ENCODE results near the gene ZNF619. TPM values are rescaled to one million over a fixed set of nuclear protein-coding genes. Genes with fewer than 3 reads are reported as not detected.
A peak's percentile ranks its signal among the peaks of the same experiment; 100 is the strongest.

Gene ZNF619
- total and polyA plus RNA-seq, 9 of the 15 experiments (the other 6 are each of a cell fraction or from before 2014, with no cell fraction given), result 1.3 to 9.1 (median 6.3) TPM

DNA sequence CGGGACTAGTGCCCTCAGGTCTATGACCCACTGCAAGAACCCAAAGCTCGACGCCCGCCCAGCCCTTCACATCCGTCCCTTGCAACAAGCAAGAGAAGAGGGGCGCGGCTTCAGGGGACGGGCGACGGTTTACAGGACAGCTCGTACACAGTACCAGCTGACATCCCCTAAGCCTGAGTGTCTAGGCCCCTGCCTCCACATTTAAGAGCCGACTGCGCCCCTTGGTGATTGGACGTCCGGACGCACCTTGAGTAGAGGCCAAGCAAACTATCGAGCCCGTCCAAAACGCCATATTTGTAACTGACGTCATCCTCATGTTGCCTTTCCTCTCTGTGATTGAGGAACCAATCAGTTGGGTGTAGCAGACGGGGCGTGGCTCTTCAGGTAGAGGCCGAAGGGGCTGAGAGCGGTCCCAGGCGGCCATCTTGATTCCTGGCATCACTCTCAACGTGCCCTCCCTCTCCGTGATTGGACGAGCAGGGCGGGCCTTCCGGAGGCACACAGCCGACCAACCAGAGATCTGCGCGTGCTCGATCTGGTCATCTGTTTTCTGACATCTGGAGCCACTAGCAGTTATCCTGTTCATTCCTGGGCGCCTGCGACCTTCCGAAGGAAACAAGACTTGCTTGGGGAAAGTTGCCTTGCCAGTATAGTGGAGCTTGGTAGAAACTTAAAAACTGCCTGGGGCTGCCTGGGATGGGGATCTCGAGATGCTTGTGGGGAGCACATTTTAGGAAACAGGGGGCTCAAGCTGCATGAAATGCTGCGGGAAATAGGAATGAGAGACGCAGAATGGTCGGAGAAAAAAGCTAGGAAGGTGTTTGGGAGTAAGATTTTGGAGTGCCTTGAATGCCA is 23.8 kb upstream of the ZNF619 start:
- POLR2A ChIA-PET, result interaction anchor here (0.5 to 4.4 kb wide), 12 partner anchors 9 to 310 kb away, joined by 3 to 37 read pairs (median 4); partner anchors contain the start of genes EIF1B and ZNF620
- in situ Hi-C loops (cut with MboI), result loop anchor here (25.0 kb wide), 1 partner anchor 1041 kb away; the partner anchor contains the start of gene RPSA
- no TSS peak for BruUV-seq (replicated peaks)
- peak; percentile 68; the same call in 1 of the 2 replicates for TF ChIP-seq DMBX1 (CRISPR knock-in tag; IDR thresholded peaks at IDR 0.05; ENCODE audit: borderline replicate concordance)
- TF ChIP-seq TFE3 (CRISPR knock-in tag; IDR thresholded peaks at IDR 0.05), result no peak
- TF ChIP-seq ESRRA (IDR thresholded peaks at IDR 0.05; ENCODE audit: borderline replicate concordance, low read depth), result no peak
- no peak for TF ChIP-seq HNRNPH1 (optimal IDR thresholded peaks at IDR 0.05; ENCODE audit: low read depth, low read length)
- TF ChIP-seq ZNF311 (CRISPR knock-in tag; IDR thresholded peaks at IDR 0.05), result no peak
- TF ChIP-seq CBX1 (IDR thresholded peaks at IDR 0.05; ENCODE audit: low read depth), result no peak; the same call in 1 of the 2 replicates
- TF ChIP-seq, protein P1, sequence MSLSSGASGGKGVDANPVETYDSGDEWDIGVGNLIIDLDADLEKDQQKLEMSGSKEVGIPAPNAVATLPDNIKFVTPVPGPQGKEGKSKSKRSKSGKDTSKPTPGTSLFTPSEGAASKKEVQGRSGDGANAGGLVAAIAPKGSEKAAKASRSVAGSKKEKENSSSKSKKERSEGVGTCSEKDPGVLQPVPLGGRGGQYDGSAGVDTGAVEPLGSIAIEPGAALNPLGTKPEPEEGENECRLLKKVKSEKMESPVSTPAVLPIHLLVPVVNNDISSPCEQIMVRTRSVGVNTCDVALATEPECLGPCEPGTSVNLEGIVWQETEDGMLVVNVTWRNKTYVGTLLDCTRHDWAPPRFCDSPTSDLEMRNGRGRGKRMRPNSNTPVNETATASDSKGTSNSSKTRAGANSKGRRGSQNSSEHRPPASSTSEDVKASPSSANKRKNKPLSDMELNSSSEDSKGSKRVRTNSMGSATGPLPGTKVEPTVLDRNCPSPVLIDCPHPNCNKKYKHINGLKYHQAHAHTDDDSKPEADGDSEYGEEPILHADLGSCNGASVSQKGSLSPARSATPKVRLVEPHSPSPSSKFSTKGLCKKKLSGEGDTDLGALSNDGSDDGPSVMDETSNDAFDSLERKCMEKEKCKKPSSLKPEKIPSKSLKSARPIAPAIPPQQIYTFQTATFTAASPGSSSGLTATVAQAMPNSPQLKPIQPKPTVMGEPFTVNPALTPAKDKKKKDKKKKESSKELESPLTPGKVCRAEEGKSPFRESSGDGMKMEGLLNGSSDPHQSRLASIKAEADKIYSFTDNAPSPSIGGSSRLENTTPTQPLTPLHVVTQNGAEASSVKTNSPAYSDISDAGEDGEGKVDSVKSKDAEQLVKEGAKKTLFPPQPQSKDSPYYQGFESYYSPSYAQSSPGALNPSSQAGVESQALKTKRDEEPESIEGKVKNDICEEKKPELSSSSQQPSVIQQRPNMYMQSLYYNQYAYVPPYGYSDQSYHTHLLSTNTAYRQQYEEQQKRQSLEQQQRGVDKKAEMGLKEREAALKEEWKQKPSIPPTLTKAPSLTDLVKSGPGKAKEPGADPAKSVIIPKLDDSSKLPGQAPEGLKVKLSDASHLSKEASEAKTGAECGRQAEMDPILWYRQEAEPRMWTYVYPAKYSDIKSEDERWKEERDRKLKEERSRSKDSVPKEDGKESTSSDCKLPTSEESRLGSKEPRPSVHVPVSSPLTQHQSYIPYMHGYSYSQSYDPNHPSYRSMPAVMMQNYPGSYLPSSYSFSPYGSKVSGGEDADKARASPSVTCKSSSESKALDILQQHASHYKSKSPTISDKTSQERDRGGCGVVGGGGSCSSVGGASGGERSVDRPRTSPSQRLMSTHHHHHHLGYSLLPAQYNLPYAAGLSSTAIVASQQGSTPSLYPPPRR (CRISPR knock-in tag; IDR thresholded peaks at IDR 0.05; ENCODE audit: borderline replicate concordance), result peak; percentile 59; the same call in 1 of the 2 replicates
- TF ChIP-seq PHF20 (IDR thresholded peaks at IDR 0.05; ENCODE audit: partially characterized antibody), result peak; percentile 88

More for the DNA sequence above, 23.8 kb upstream of the ZNF619 start:
- no peaks in the 10 kb centered on the region for H3K27me3 ChIP-seq (ENCODE audit: control insufficient read depth in 2 of 2, insufficient read depth in 2 of 2, low read length in 2 of 2)
- H3K36me3 ChIP-seq (ENCODE audit: control insufficient read depth, insufficient read depth, low read length), result peaks cover 6% of the 10 kb centered on the region
- H3K4me1 ChIP-seq (replicated peaks in 1 of 2; ENCODE audit: control insufficient read depth in 2 of 2, insufficient read depth in 2 of 2, low read length in 2 of 2), result peaks cover 8 to 13% of the 10 kb centered on the region in 2 experiments; a peak in 4 of 5 replicates
- peak overlapping the region; percentile 81 to 95 for H3K9ac ChIP-seq (ENCODE audit: insufficient read depth in 1 of 2, low read depth in 2 of 2, low read length in 2 of 2)
- no peaks in the 10 kb centered on the region for H3K9me1 ChIP-seq (ENCODE audit: control insufficient read depth, insufficient read depth, low read length)
- peaks cover 21% of the 10 kb centered on the region for H3K79me2 ChIP-seq (ENCODE audit: control insufficient read depth, insufficient read depth, low read length)
- DNase-seq (ENCODE audit: extremely low read depth in 1 of 4, low spot score in 3 of 4) (peak; percentile 99 to 100 (median 99)), ATAC-seq (peak; percentile 95), FAIRE-seq (peak; percentile 100)
- peak overlapping the region; percentile 57 for H3K4me3 ChIP-seq
- peak overlapping the region; percentile 86 for H3K27ac ChIP-seq (ENCODE audit: extremely low read depth, low read depth, low read length)
- H2AFZ ChIP-seq (ENCODE audit: low read depth, low read length), result peak overlapping the region; percentile 95
- intact Hi-C loops (cut with micrococcal nuclease), result loop anchor here (1.0 to 10.0 kb wide), 3 partner anchors 72 to 1068 kb away; partner anchors contain the start of genes SLC25A38 and ZNF621
- WGBS (ENCODE audit: insufficient coverage, low coverage, missing lambda C conversion rate), result under 1% methylated on average over 41 of the region's 41 CpGs
- peak overlapping the region; percentile 85 for H3K4me2 ChIP-seq (ENCODE audit: insufficient read depth, low read length)
- H3K9me3 ChIP-seq (replicated peaks; ENCODE audit: control insufficient read depth, insufficient read depth, low read depth, low read length), result no peaks in the 10 kb centered on the region
- no peaks in the 10 kb centered on the region for H4K20me1 ChIP-seq (replicated peaks; ENCODE audit: control insufficient read depth, insufficient read depth, low read length)
- CTCF ChIA-PET (ENCODE audit: low intra/inter-chr PET ratio), result interaction anchor here (0.6 to 1.2 kb wide), 2 partner anchors 126 to 258 kb away, joined by 3 to 4 read pairs; no protein-coding TSS in a partner anchor

Data from K562 (cell line).